ENCODE results near the gene NTRK3.

The NTRK3 gene

GRCh38 chr15:88141269-88141889 is 115.2 kb downstream of the NTRK3 start:
- TF ChIP-seq CTCF (conservative IDR thresholded peaks at IDR 0.05; ENCODE audit: control insufficient read depth, insufficient read depth, low read depth, low read length), result no peak
- no peak overlapping the region for H3K4me3 ChIP-seq (ENCODE audit: control insufficient read depth, low read depth, low read length)
- no peak for DNase-seq (ENCODE audit: low read depth)

GRCh38 chr15:88140398-88140797 is 116.1 kb downstream of the NTRK3 start:
- TF ChIP-seq CTCF (conservative IDR thresholded peaks at IDR 0.05; ENCODE audit: control insufficient read depth, insufficient read depth, low read depth, low read length), result no peak
- no peak for DNase-seq (ENCODE audit: low read depth)
- no peak overlapping the region for H3K4me3 ChIP-seq (ENCODE audit: control insufficient read depth, low read depth, low read length)

- TF ChIP-seq CTCF (conservative IDR thresholded peaks at IDR 0.05; ENCODE audit: control insufficient read depth, insufficient read depth, low read depth, low read length), result no peak
- no peak for DNase-seq (ENCODE audit: low read depth)
Observed at GRCh38 chr15:88139936-88140335, 116.6 kb downstream of the NTRK3 start.

GRCh38 chr15:88133795-88134194 is 122.7 kb downstream of the NTRK3 start:
- H3K4me3 ChIP-seq (ENCODE audit: control insufficient read depth, low read depth, low read length), result no peak overlapping the region
- no peak for DNase-seq (ENCODE audit: low read depth)
- TF ChIP-seq CTCF (conservative IDR thresholded peaks at IDR 0.05; ENCODE audit: control insufficient read depth, insufficient read depth, low read depth, low read length), result no peak

More at GRCh38 chr15:88139936-88140335, 116.6 kb downstream of the NTRK3 start:
- H3K4me3 ChIP-seq (ENCODE audit: control insufficient read depth, low read depth, low read length), result no peak overlapping the region

GRCh38 chr15:88132499-88132898 is 124.0 kb downstream of the NTRK3 start:
- H3K4me3 ChIP-seq (ENCODE audit: control insufficient read depth, low read depth, low read length), result no peak overlapping the region
- no peak for TF ChIP-seq CTCF (conservative IDR thresholded peaks at IDR 0.05; ENCODE audit: control insufficient read depth, insufficient read depth, low read depth, low read length)
- DNase-seq (ENCODE audit: low read depth), result no peak

- no peak overlapping the region for H3K4me3 ChIP-seq (ENCODE audit: control insufficient read depth, low read depth, low read length)
- DNase-seq (ENCODE audit: low read depth), result no peak
- TF ChIP-seq CTCF (conservative IDR thresholded peaks at IDR 0.05; ENCODE audit: control insufficient read depth, insufficient read depth, low read depth, low read length), result no peak
Observed at GRCh38 chr15:88131937-88132336, 124.6 kb downstream of the NTRK3 start.

- no peak overlapping the region for H3K4me3 ChIP-seq (ENCODE audit: control insufficient read depth, low read depth, low read length)
- no peak for DNase-seq (ENCODE audit: low read depth)
- TF ChIP-seq CTCF (conservative IDR thresholded peaks at IDR 0.05; ENCODE audit: control insufficient read depth, insufficient read depth, low read depth, low read length), result no peak
Observed at GRCh38 chr15:88127432-88127790, 129.1 kb downstream of the NTRK3 start.

All from fibroblast of mammary gland (primary cell).